GM12891 (cell line): Measurements from ENCODE around the gene TSEN54.

Source experiments
- POLR2A ChIP-seq: IDR thresholded peaks from 2 replicates; pipeline ENCODE4 v1.6.1; 2011; ENCODE audit warnings: low read depth, low read length, control low read depth
- POLR2AphosphoS5 ChIP-seq: IDR thresholded peaks from 2 replicates; pipeline ENCODE4 v1.6.1; 2011; ENCODE audit warnings: low read depth, low read length, control low read depth
- POU2F2 ChIP-seq: IDR thresholded peaks from 2 replicates; pipeline ENCODE4 v1.6.1; 2011; ENCODE audit warnings: low read depth, mild to moderate bottlenecking, control low read depth, low read length, moderate library complexity
- SPI1 ChIP-seq: IDR thresholded peaks from 2 replicates; pipeline ENCODE4 v1.6.1; 2011; ENCODE audit warnings: low read depth, low read length, control low read depth
- TAF1 ChIP-seq: IDR thresholded peaks from 2 replicates; pipeline ENCODE4 v1.6.1; 2011; ENCODE audit warnings: low read depth, low read length, control low read depth

DNA sequence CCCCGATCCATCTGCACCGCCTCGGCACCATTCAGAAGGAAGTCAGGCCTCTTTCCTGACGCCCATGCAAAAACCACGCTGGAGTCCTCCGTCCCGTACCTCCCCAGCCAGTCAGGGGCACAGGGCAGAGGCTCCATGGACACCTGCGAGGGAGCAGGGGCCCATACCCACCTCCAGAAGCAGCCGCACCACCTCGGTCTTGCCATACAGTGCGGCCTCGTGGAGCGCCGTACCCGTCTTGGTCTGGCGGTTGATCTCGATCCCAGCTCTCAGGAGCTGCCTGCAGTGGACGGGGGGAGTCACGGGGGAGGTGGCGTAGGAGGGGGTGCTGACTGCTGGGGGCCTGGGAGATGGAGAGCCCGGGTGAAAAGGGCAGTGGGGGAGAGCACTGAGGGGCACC is 10.2 kb upstream of the TSEN54 start:
- TF ChIP-seq POLR2A (no peak), SPI1 (no peak), POLR2AphosphoS5 (no peak), TAF1 (no peak), POU2F2 (no peak)
